Mesothelial cell of epicardium (in vitro differentiated cells): ENCODE results near the gene FRRS1L. TPM values are rescaled to one million over a fixed set of nuclear protein-coding genes. Genes with fewer than 3 reads are reported as not detected.

ENCODE experiments used
- DNase-seq, 2 experiments: peaks; one replicate each; pipeline ENCODE4 v3.0.0; 2021; ENCODE audit warnings: low spot score in 2 of 2; ENCODE audit not compliant: unreplicated experiment in 2 of 2
- H3K27ac Mint-ChIP-seq: 2 replicates; pipeline ENCODE4 v1.8.0; 2021; ENCODE audit warnings: mixed read lengths
- H3K27me3 Mint-ChIP-seq: 2 replicates; pipeline ENCODE4 v1.8.0; 2021; ENCODE audit warnings: low read depth, mixed read lengths
- H3K36me3 Mint-ChIP-seq: 2 replicates; pipeline ENCODE4 v1.8.0; 2021; ENCODE audit warnings: mixed read lengths
- H3K4me1 Mint-ChIP-seq: 2 replicates; pipeline ENCODE4 v1.8.0; 2021; ENCODE audit warnings: mixed read lengths
- H3K4me3 Mint-ChIP-seq: 2 replicates; pipeline ENCODE4 v1.8.0; 2021; ENCODE audit warnings: mild to moderate bottlenecking, moderate library complexity, mixed read lengths
- H3K9me3 Mint-ChIP-seq: 2 replicates; pipeline ENCODE4 v1.8.0; 2021; ENCODE audit warnings: mixed read lengths
- CTCF ChIP-seq: fragments of 200-600 bp; sonication (generic); IDR thresholded peaks from one replicate; pipeline ENCODE4 v1.5.0; 2021; ENCODE audit warnings: antibody characterized with exemption; ENCODE audit not compliant: unreplicated experiment
- total RNA-seq: library from RNA; stranded (reverse); gene quantifications from 3 replicates; pipeline ENCODE4 v1.2.1, GENCODE V29; 2021

Gene FRRS1L
- total RNA-seq, 1 donor from 2014 or later, result 14.4 TPM

- peaks cover 49% of the 10 kb centered on the region for H3K4me1 Mint-ChIP-seq
- no peak for DNase-seq
- peaks cover 24% of the 10 kb centered on the region for H3K36me3 Mint-ChIP-seq
- no peak overlapping the region for H3K4me3 Mint-ChIP-seq
- TF ChIP-seq CTCF, result no peak
- H3K9me3 Mint-ChIP-seq, result no peaks in the 10 kb centered on the region
- H3K27ac Mint-ChIP-seq, result peak overlapping the region; percentile 61
- no peaks in the 10 kb centered on the region for H3K27me3 Mint-ChIP-seq
These were observed 72.8 kb downstream of the FRRS1L start for GRCh38 chr9:109094268-109094667.

- H3K4me1 Mint-ChIP-seq, result peaks cover 33% of the 10 kb centered on the region
- no peaks in the 10 kb centered on the region for H3K9me3 Mint-ChIP-seq
- DNase-seq, result no peak
- peaks cover 35% of the 10 kb centered on the region for H3K36me3 Mint-ChIP-seq
- H3K27me3 Mint-ChIP-seq, result no peaks in the 10 kb centered on the region
- no peak for TF ChIP-seq CTCF
- H3K4me3 Mint-ChIP-seq, result no peak overlapping the region
- H3K27ac Mint-ChIP-seq, result peak overlapping the region; percentile 15
These were observed 74.5 kb downstream of the FRRS1L start for GRCh38 chr9:109092587-109092986.

- Mint-ChIP-seq H3K27ac (peak overlapping the region; percentile 7), H3K27me3 (no peaks in the 10 kb centered on the region), H3K9me3 (no peaks in the 10 kb centered on the region), H3K4me3 (no peak overlapping the region), H3K4me1 (peaks cover 32% of the 10 kb centered on the region), H3K36me3 (peaks cover 38% of the 10 kb centered on the region)
- no peak for TF ChIP-seq CTCF
- no peak for DNase-seq
These were observed 74.9 kb downstream of the FRRS1L start for GRCh38 chr9:109092051-109092580.

- no peaks in the 10 kb centered on the region for H3K27me3 Mint-ChIP-seq
- no peaks in the 10 kb centered on the region for H3K9me3 Mint-ChIP-seq
- TF ChIP-seq CTCF, result no peak
- peaks cover 17% of the 10 kb centered on the region for H3K4me1 Mint-ChIP-seq
- H3K27ac Mint-ChIP-seq, result no peak overlapping the region
- no peak overlapping the region for H3K4me3 Mint-ChIP-seq
- no peak for DNase-seq
- H3K36me3 Mint-ChIP-seq, result peaks cover 47% of the 10 kb centered on the region
These were observed 78.8 kb downstream of the FRRS1L start for GRCh38 chr9:109088221-109088620.

- peak overlapping the region; percentile 50 for H3K27ac Mint-ChIP-seq
- peaks cover 43% of the 10 kb centered on the region for H3K36me3 Mint-ChIP-seq
- no peak overlapping the region for H3K4me3 Mint-ChIP-seq
- no peaks in the 10 kb centered on the region for H3K27me3 Mint-ChIP-seq
- no peak for DNase-seq
- no peaks in the 10 kb centered on the region for H3K9me3 Mint-ChIP-seq
- H3K4me1 Mint-ChIP-seq, result peaks cover 21% of the 10 kb centered on the region
- no peak for TF ChIP-seq CTCF
These were observed 79.3 kb downstream of the FRRS1L start for GRCh38 chr9:109087795-109088194.

GRCh38 chr9:109086221-109086620 lies 80.8 kb downstream of the FRRS1L start:
- Mint-ChIP-seq H3K27ac (peak overlapping the region; percentile 70), H3K27me3 (no peaks in the 10 kb centered on the region), H3K36me3 (peaks cover 33% of the 10 kb centered on the region), H3K9me3 (no peaks in the 10 kb centered on the region), H3K4me1 (peaks cover 32% of the 10 kb centered on the region), H3K4me3 (no peak overlapping the region)
- no peak for TF ChIP-seq CTCF
- no peak for DNase-seq
